ENCODE data around the gene P2RX6.
A peak's percentile ranks its signal among the peaks of the same experiment; 100 is the strongest.
"Not testable (repeated sequence)": the region's sequence is repeated elsewhere in the genome, so short reads cannot be mapped to it uniquely, and the experiment has no call there.

Gene P2RX6

DNA sequence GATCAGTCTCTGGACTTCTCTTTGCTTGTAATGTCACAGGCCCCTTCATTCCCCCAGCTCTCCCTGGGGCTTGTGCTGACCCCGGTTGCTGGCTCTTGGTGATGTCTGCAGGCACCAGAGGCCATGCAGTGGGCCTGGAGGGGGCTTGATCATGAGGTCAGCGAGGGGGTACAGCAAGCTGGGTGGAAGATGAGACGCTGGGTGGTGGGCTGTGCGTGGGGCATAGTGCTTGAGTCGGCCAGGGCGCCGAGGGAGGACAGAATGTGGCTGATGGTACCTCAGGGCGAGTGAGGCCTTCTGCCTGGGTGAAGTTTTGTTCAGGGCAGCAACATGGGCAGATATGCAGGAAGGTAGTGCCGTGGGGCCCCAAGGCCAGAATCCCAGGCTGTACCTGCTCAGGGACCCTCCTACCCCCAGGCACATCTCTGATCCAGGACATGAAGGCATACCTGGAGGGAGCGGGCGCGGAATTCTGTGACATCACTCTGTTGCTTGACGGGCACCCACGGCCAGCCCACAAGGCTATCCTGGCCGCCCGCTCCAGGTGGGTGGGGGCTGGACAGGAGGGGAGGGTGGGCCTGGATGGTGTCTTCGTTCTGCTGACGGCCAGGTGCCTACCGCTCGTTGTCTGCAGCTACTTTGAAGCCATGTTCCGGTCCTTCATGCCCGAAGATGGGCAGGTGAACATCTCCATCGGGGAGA, 19.5 kb upstream of the P2RX6 start:
- no peak for DNase-seq

DNA sequence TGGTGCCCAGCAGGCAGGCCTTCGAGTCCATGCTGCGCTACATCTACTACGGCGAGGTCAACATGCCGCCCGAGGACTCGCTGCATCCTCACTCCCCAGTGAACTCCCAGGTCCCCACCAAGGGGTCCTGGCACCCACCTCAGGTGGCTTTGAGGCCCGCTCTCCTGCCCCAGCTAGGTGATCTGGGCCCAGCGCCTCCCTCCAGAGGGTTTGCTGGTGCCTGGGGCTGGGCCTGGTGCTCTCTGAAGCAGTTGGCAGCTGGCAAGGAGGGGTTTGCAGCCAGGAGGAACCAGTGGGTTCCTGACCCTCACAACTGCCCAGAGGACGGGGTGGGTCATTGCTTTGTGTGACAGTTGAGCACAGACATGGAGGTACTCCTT, 18.9 kb upstream of the P2RX6 start:
- DNase-seq = no peak

DNA sequence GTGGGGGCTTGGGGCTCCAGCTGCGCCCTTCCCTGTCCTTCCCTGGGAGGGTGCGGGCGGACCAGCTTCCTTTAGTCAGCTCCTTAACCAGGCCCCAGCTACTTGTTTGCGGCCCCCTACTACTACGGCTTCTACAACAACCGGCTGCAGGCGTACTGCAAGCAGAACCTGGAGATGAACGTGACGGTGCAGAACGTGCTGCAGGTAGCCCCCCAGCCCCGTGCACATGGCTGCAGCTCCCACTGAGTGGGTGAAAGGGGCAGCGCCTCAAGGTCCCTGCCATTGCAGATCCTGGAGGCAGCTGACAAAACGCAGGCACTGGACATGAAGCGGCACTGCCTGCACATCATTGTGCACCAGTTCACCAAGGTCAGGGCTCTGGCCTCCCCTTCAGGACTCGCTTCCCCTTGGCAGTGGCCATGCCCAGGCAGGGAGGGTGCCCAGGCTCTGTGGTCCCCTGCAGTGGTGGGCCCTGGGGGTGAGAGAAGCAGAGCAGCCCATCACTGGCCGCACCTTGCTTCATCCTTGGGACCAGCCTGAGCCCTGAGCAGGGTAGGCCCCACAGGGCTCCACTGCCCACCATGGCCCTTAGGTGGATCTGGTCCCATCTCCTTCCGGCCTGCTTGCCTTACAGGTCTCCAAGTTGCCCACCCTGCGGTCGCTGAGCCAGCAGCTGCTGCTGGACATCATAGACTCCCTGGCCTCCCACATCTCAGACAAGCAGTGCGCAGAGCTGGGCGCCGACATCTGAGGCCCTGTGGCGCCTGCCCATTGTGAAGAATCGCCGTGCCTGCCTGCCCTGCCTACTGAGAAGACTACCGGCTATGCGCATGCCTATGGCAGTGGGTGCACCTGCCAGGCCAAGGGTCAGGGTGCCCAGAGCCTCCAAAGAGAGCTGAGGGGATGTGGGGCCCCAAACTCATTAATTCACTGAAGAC, 18.1 kb upstream of the P2RX6 start:
- DNase-seq = no peak

DNA sequence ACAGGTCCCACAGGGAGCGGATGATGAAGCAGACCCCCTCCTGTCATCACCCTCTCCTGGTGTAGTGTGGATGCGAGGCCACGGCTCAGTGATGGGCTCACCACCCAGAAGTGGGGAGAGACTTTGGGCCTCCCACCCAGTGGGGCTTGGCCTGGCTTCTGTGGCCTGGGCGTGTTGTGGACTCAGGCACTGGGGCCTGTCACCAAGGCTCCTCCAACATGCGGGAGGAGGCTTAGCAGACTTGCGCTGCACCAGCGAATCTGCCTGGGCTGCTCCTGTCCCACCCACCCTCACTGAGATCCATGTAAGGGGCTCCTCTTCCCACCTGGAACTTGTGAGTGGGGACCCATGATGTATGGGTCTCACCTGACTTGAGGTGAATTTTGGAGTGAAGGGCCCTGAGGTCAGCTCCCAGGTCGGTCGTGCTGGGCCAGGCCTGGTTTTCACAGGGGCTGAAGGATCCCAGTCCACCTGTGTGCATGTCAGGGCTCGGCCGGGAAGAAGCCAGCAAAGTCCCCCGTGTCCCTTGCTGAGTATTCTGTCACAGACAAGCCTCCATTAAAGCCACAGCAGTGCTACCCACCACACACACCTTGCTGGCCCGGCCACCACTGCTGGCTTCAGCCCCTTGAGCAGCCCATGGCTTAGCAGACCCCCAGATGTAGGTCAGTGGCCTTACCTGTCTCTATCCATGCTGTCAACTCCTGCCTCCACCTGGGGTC, 17.3 kb upstream of the P2RX6 start:
- no peak for DNase-seq

DNA sequence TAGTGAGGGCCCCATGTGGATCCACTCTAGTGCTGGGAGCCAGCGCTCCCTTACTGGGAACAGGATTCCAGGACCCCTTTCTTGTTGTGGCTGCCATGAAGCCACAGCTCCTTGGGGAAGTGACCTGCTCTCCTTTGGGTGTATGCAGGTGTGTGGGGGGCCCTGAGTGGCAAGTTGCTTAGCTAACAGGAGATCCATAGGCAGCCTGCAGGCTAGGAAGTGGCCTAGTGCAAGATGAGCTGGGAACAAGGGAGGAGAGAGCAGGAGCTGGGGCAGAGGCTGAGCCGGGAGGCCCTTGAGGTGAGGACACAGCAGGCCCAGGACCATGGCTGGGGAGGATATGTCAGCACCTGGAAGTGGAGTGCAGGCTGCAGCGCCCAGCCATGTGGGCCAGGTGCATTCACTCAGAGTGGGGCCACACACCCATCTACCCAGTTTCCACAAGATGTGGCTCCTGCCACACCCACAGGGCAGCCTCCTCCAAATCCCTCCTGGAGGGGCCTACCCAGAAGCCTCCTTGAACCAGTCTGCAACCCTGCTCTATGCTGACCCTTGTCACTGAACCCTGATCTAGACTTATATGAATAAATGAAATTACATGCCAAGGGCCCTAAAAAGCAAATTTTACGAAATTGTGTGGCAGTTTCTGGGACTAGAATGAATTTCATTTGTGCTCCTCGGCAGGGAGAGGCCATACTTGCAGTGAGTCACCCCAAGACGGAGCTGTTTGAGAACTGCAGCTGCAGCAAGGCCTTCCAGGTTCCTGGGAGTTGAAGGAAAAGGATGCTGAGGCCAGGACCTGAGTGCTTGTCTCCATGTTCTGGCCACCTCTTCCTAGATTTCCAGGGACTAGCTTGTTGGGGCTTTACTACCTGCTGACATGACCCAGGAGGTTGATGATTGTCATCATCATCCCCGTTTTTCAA, 16.3 kb upstream of the P2RX6 start:
- DNase-seq = no peak

GRCh38 chr22:20999350-21000206, 15.4 kb upstream of the P2RX6 start:
- DNase-seq = no peak

GRCh38 chr22:21000207-21000986, 14.6 kb upstream of the P2RX6 start:
- no peak for DNase-seq

DNA sequence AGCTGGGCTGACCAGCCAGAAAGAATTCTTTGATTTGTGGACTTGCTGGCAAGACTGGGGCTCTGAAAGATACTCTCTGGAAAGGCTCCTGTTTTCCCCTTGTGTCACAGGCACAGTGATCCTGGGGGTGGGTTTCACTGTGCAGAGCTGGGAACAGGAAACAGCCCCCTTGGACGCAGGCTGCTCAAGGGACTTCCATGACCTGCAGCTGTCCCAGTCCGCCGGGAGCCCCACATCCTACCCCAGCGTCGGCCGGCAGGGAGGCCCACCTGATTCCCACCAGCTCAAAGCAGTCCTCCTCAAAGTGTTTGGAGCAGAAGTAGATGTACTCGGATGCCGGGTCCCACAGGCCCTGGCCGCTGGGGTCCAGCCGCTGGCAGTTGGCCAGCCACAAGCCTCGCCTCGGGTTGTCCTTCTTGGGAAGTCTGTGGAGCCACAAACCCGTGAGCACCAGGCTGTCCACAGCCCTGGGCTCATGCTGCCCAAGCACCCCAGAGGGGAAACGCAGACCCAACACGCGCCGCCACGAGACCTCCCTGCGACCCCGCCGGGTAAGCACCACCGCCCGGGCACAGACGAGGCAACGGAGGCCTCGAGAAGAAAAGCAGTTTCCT, 13.9 kb upstream of the P2RX6 start:
- DNase-seq = no peak

DNA sequence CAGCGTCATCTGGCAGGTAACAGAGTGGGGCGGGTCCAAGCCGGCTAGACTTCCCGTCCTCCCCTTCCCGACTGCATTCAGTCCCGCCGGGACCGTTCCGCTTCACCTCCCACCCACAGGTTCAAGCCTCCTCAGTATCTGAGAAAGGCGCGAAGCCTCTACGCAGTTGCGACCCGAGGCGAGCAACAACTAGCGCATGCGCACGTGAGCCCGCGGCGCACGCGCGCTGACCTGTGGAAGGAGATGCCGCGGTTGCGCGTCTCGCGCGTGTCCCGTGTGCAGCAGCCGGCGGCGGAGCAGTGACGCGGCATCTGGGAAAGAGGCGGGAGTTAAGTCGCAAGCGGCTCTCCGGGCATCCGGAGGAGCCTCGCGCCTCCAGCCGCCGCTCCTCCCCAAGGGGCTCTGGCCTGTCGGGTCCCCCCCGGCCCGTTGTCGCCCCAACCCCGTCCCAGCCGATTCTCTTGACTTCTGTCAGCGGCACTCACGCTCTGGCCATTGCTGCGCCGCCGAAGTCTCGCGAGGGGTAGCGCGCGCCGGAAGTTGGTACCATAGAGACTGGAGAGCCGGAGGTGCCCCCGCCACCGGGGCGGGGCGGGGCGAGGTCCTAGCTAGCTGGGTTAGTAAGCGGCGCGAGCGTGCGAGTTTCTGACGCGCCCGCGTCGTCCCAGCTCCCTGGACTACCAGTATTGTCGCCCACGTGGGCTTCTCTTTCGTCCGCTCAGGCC, 13.2 kb upstream of the P2RX6 start, which contains the start of gene THAP7:
Gene THAP7 (minus strand): TSS at position 518 of the 725 bp plus-strand sequence. CDS start 207 bp downstream, at position 311.
- peak; percentile 99 for DNase-seq

- no peak for DNase-seq
These were observed 11.2 kb upstream of the P2RX6 start for GRCh38 chr22:21003782-21004181.

GRCh38 chr22:21009208-21009607, 5.8 kb upstream of the P2RX6 start:
- not testable (repeated sequence) for DNase-seq

DNA sequence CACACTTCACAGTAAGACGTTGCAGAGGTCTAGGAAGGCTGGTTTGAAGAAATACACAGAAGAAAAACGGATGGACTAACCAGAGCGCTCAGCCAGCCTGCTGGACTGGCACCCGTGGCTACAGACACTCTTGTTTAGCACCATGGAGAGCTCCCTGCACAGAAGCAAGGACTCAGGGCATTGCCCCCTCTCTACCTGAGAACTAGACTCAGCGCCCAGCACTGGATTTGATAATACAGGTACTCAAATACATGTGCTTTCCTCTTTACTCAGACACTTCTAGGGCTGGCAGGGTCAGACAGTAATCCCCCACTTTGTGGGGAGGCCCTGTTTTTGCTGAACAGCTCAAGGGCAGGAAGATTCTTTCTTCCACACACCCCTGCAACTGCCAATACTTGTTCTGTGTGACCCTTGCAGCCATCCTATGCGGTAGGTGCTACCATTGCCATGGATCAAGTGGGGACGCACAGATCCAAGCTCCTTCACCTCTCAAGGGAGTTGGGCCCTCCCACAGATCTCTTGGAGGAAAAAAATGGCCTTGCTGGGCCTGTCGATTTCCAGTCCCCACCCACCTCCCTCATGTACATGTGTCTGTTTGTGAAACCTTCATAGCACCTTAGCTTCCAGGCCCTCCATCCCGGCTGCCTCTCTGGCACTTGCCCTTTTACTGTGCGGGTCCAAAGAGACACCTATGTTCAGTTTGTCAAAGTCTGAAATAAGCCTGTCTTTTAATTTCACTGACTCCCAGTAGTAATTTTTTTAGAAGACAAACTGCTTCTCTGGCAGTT, 5.1 kb upstream of the P2RX6 start:
- DNase-seq = peak; percentile 67

DNA sequence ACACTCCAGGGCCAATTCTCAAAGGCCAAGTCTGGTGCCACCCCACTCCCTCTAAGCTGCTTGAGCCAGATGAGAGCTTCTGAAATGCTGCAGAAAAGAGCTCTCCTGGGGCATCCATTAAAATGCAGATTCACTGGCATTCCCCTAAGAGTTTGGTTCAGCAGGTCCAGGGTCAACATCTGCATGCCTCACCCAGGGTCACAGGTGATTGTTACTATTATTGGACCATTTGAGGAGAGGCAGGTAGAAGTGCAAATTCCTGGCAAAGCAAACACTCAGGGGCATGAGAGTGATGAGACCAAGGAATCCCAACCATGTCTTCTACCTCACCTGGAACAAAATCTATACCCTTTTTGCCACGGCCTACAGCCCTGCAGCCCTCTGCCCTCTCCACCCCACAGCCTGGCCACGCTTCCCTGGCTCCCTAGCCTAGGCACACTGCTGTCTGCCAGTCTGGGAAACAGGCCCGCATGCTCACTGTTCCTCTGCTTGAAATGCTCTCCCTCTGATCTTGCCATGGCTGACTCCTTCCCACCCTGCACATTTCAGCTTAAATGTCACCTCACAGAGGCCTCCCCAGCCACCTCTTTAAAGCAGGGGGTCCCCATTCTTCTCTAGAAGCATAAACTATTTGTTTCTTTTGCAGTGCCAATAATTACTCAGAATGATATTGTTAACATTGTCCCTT, 4.4 kb upstream of the P2RX6 start:
- no peak for DNase-seq

- no peak for DNase-seq
These were observed 2.2 kb upstream of the P2RX6 start for GRCh38 chr22:21012446-21013407.

DNA sequence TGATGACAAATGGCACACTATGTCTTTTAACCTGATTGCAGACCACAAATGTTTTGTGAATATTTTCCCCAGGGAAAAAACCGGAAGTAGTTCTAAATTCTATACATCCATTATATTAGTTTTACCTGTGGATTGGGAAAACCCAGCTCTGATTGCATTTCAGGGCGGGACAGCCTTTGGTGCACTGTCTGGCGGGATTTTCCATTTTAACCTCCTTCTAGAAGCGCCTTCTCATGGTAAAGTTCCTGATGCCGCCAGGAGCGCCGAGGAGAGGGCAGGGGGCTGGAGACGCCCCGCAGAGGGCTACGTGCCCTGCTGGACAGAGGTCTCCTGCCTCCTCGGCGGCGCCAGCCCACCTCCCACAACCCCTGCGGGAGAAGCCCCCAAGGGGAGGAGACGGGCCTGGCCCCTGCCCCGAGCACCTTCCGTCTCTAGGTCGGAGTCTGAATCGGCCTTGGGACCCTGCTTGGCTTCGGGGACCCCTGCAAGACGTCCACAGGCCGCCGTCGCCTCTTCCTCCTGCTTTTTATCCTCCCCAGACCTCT, 1.2 kb upstream of the P2RX6 start:
- DNase-seq = no peak

- DNase-seq = peak; percentile 100
These were observed 701 bp upstream of the P2RX6 start for GRCh38 chr22:21014202-21014725.
